ENCODE measurements around the gene COL4A1. TPM values are rescaled to one million over a fixed set of nuclear protein-coding genes. Genes with fewer than 3 reads are reported as not detected.

Gene COL4A1
- total RNA-seq, 1 donor from 2014 or later: 107 TPM

DNA sequence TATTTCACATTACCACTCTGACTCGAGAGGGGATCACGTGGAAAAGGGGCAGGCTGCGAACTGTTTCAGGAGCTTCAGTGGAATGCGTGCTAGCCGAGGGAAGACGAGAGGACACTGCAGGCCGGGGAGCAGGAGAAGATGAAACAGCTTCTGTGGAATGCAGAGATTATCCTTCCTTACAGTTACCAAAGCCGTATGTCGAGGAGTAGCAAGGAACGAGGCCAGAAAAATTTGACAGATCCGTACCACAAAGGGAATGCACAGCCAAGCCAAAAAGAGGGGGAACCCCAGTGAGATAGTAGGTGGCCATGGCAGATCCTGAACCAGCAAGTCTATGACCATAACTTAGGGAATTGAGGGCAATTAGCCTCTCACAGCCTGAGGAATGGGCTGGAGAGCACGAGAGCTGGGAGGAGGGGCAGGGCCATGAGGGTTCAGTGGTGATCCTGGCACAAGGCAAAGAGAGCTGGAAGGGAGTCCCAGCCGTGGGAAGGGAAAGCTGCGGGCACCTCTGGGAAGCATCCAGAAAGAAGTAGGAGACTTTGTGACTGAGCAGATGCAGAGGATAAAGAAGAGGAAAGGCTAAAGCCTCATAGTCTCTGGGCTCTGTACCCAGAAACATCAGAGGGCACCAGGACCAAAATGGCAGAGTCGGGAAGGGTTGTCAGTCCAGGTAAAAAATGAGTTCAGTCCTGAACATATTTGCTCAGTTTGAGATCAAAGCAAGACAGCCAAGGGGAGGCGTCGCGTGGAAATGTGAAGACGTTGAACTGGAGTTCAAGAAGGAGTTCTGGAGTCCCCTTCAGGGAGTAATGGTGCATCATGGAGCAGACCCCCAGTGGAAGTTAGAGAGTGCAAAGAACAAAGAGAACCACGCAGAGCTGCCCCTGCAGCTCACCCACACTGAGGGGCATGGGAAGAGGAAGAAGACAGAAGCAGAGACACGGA, 5.1 kb downstream of the COL4A1 start:
- ATAC-seq (ENCODE audit: poor library complexity) (no peak), DNase-seq (no peak)
- intact Hi-C loops (cut with DNase I): loop anchor here (5.0 kb wide), 1 partner anchor 45 kb away; no protein-coding TSS in a partner anchor

DNA sequence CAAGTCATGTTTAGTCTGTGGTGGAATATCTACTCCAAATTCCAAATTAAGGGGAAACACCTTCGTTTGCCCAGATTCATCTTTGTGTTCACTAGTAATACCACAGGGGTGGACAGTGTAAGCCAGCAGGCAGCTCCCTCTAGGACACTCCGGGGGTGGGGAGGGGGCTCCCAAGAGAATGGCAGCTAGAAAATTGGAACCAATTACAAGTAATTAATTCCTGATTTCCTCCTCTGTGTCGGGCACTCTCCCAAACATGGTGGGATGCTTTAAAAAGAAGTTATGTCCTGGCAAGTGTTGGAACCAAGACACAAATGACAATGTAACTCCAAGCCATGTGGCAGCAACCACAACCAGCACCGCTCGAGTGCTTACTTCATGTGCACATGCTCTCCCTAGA, 5.9 kb downstream of the COL4A1 start:
- ATAC-seq (ENCODE audit: poor library complexity) (no peak), DNase-seq (no peak)
- intact Hi-C loops (cut with DNase I): loop anchor here (5.0 kb wide), 1 partner anchor 44 kb away; no protein-coding TSS in a partner anchor

DNA sequence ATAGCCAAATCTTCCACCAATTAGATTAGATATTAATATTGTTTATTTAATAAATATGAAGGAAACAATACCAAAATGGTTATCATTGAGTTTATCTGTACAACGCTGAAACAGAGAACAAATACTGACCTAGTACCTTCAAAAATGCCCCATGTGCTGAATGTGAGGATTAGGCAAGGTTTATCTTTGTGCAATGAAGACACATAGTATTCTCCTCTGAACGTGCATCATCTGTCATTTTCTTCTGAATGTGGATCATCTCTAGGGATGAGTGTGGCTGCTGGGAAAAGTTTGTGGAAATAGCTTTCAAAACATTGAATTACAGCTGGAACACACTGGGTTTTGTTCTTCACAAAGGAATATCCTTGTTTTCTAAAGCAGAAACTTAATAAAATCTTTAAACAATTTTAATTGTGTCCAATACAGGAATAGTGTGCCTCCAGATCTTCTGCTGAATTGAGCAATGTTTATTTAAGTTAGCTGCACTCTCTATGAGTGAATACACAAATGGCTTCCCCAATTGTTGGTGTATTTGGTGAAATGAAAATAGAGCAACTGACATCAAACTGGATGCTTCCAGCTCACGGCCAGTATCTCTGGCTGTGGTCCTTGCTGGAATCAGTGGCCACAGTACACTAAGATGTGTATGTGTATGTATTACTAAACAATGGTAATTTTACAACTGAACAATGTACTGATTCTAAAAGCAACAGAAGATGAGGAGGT, 6.7 kb downstream of the COL4A1 start:
- intact Hi-C loops (cut with DNase I): loop anchor here (5.0 kb wide), 1 partner anchor 43 kb away; no protein-coding TSS in a partner anchor
- DNase-seq (no peak), ATAC-seq (ENCODE audit: poor library complexity) (no peak)

DNA sequence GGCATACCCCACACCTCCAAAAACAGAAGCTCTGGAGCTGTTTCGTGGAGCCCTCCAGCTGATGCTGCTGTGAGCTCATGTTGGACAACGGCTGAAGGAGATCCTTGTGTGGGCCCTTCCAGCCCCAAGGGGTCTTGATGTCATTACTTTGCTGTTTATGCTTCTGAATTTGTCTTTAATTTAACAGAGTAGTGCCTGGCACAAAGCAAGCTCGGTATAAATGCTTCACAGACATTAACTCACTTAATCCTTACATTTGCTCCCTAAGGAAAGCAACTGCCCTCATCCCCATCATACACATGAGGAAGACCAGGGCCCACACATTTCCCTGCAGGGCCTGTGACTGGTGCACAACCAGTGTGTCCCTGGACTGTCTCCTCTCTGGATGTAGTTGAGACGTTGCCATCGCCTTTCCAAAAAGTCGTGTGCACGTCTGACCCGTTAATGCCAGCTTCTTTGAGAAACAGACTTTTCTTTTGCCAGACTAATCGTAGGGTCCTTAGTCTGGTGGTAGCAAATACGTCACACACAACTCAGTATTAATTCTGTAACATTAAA, 7.6 kb downstream of the COL4A1 start:
- ATAC-seq (ENCODE audit: poor library complexity) (no peak), DNase-seq (no peak)
- intact Hi-C loops (cut with DNase I): no loop called here

DNA sequence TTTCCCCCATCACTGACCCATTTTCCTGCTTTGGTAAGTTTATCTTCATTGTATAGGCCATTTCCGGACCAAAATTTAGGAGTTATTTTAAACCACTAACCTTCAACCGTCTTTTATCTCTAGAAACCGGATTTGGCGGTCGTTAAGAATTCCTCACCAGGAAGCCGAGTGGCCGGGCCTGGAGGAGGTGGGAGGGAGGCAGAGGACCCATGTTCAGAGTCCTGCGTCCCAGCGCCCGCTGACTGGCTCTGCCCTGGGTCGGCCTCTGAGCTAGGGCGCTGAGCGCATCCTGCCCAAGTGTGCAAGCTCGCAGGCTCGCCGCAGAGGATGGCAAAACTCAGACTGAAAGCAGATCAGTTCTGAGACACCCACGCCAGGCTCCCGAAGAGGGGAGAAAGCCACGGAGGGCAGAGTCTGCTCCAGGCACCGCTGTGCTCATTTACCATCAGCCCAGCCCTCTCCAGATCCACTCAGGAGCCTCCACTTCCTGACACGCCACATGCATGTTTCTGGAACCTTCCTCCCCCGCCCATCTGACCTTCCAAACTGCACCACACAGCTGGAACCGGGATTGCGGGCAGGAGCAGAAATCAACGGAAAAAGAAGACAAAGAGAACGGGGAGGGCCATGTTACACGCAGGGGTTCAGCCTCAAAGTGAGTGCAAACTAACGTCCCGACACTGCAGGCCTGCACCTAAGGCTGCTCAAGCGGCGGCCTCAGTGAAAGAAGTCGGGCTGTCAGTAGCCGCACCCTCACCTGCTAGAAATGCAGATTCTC, 8.3 kb downstream of the COL4A1 start:
- intact Hi-C loops (cut with DNase I): no loop called here
- DNase-seq (peak; percentile 69), ATAC-seq (ENCODE audit: poor library complexity) (peak; percentile 35)

DNA sequence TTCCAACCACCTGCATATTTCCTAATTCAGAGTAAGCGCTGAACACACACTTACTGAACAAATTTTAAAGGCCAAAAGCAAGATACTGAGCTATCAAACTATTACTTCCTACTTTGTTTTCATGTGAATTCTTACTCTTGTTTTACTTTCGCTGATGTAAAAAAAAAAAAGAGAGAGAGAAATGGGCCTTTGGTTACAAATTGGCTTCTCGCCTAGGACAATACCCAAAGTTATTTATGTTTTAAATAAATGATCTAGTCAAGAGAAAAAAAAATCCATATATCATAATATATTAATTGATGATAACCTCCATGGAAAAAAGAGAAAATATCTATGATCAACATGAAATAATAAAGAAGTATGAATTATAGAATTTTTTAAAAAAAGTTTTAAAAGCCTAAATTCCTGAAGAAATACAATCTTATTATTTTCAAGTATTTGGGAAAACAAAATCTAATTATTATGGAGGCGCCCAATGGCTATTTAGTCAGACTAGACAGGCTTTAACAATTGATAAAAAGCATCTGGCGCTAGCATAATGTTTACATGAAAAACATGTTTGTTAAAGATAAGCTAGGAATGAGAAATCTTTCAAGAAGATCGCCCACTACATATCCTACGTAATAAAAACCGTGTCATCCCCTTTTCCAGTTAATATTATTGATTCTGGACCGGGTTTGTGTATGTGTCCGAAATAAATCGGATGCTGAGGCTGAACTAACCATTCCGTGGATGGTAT, 9.0 kb downstream of the COL4A1 start:
- ATAC-seq (ENCODE audit: poor library complexity): no peak
- intact Hi-C loops (cut with DNase I): no loop called here
- no peak for DNase-seq

DNA sequence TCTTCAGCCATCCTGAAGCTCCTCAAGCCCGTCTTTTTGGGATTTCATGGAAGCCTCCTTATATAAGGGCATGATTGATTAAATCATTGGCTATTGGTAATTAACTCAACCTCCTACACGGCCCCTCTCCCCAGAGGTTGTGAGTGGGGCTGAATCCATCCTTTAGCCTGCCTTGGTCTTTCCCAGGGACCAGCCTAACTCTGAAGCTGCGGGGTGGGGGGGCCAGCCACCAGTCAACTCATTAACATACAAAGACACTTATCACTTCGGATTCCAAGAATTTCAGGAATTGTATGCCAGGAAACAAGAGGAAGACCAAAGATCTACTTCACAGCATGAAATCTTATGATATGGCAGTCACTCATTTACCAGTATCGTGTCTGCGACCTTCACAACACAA, 9.9 kb downstream of the COL4A1 start:
- intact Hi-C loops (cut with DNase I): no loop called here
- no peak for ATAC-seq (ENCODE audit: poor library complexity)
- no peak for DNase-seq

DNA sequence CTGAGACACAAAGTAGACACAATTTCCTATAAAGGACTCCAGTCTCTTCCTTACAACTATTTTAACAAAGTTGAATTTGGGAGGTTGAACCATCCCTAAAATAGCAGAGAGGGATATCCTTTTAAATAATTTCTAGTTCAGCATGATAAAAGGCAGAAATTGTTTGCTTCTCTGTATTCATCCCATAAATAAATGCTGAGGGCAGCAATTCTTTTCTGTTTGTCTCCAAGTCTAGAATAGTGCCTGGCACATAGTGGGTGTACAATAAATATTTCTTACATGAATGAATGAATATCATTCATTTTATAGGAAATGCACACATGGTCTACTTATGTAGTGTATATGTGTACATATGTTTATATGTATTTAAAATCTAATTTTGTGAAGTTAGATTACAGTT, 12.3 kb downstream of the COL4A1 start:
- intact Hi-C loops (cut with DNase I): no loop called here
- DNase-seq (no peak), ATAC-seq (ENCODE audit: poor library complexity) (no peak)

DNA sequence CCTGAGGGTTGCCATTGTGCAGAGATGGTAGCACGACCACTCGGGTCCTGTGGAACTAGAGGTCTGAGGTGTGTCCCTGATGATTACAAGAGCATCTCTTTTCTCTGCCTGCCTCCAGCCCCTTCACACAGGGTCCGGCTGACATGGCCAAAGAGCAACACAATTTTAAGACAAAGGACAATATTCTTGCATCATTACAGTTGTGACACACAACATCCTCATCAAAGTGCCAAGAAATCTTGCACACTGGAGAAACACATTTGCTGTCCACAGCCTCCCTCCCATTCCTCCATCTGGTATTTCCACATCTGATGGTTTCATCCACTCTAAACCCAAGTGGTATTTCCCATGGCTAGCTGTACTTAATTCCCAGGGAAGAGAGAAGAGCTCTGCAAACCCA, 12.8 kb downstream of the COL4A1 start:
- intact Hi-C loops (cut with DNase I): no loop called here
- ATAC-seq (ENCODE audit: poor library complexity): peak; percentile 71
- no peak for DNase-seq

DNA sequence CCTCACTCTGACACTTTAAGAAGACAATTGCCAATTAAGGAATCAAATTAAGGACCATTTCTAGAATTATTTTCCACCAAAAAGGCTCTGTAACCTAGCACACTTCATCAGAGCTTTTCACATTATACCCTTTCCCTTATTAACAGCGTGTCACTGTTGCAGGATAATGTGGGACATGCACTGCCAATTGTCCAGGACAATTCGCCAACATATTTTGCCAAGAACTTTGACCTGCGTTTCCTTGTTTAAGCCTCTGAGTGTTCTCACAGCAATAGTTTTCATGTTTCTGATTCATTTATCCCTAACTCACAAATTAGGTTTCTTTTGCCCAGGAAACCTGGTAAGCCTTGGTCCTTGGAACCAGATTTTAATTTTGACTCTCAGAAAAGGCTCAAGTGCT, 13.3 kb downstream of the COL4A1 start:
- intact Hi-C loops (cut with DNase I): no loop called here
- DNase-seq (no peak), ATAC-seq (ENCODE audit: poor library complexity) (peak; percentile 65)

DNA sequence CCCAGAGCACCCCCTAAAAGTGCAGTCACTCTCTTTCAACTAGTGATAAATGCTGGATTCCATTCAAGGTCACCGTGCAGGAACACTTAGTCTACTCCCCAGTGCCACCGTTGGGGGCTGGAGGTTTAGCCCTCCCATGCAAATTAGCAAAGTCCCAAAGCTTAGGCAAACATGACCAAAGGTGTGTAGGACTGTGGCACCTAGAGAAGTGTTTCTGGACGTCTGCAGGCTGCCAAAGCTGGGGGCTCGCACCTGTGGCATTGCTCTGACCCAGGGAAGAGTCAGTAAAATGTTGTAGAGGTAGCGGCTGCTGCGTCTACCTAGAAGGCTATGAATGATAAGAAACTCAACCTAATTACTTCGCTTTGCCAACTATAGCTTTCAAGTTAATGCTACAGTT, 13.9 kb downstream of the COL4A1 start:
- ATAC-seq (ENCODE audit: poor library complexity) (peak; percentile 30), DNase-seq (no peak)
- intact Hi-C loops (cut with DNase I): no loop called here

DNA sequence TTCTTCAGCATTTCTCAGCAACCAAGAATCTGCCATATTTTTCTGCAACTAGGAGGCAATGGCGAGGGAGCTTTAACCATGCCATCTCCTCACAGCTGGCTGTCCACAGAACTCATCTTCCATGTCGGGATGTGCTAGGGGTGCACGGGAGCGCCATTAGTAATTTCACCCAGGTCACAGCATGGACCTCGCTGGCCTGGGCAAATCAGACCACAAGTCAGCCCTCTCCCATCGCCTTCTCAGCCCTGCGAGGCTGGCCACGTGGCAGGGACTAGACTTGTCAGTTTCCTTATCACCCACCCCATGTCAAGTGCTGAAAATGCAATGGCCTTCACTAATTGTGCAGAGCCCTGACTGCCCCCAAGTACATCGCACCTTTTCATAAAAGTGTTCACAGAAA, 15.7 kb downstream of the COL4A1 start:
- no peak for ATAC-seq (ENCODE audit: poor library complexity)
- intact Hi-C loops (cut with DNase I): no loop called here
- DNase-seq: no peak

DNA sequence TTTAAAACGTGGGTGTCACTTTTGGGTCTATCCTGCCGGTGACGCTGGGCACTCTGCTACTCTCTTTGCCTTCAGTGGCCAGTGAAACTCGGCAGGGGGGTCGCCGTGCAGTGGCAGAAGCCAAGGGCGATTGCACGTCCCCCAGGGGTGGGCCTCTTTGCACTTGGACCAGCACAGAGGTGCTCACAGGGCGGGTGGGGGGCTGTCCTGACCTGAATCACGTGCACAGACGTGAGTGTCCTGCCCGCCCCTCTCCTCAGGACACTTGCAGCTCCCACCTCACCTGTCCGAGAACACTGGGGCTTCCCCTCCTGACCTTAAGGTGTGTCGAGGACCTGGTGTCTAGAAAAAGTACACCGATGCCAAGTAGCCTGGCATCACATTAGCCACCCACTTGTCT, 16.1 kb downstream of the COL4A1 start:
- DNase-seq: no peak
- no peak for ATAC-seq (ENCODE audit: poor library complexity)
- intact Hi-C loops (cut with DNase I): no loop called here

DNA sequence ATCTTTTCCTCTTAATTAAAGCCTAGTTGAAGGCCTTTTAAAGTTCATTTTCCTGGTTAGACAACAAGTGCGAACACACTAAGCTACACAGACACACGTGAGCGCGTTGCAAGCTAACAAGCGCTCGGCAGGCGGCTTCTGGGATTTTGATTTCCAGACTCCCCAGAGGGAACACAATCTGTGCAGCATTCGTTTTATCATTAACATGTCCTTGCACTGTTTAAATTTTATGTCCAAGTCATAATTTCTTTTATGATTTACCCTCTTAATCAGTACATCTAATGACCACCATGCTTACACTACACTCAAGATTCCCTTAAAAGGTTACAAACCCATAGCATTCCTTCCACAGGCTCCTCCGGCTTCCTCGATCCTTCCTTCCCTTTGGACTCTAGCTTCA, 16.8 kb downstream of the COL4A1 start:
- intact Hi-C loops (cut with DNase I): no loop called here
- ATAC-seq (ENCODE audit: poor library complexity): no peak
- no peak for DNase-seq

DNA sequence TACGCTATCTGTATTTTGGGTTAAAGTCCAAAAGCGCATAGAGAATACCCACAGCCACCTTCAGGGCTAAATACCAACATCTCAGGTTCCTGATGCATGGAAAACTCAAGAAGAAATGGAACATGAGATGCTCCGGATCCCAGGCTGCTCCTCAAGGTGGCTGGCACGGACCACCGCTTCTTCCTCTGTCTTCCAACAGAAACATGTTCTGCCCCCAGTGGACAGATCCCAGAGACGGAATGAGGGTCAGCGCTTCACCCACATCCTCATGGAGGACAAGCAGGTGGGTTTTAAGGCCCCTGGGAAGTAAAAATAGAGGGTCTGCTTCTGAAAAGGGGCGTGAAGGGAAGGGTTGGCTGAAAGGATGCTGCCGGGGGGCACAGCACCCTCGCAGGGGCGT, 17.3 kb downstream of the COL4A1 start:
- ATAC-seq (ENCODE audit: poor library complexity) (no peak), DNase-seq (no peak)
- intact Hi-C loops (cut with DNase I): no loop called here

DNA sequence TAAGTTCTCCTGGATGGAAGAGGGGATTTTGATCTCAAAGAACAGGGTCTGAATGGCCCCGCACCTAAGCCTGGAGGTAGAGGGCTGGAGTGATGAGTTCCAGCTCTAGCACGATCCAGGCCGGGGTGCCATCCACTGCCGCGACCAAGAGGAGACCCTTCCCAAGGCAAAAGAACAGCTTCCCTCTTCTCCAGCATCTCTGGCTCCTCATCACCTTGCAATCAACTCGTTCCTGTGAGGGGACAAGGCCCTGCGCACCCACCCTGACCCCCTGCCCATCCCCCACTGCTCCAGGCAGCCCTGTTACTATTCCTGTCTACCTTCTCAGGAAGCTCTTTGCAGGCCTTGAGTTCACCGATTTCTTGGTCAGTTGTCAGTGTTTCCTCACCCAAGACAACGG, 17.8 kb downstream of the COL4A1 start:
- no peak for DNase-seq
- no peak for ATAC-seq (ENCODE audit: poor library complexity)
- intact Hi-C loops (cut with DNase I): no loop called here

DNA sequence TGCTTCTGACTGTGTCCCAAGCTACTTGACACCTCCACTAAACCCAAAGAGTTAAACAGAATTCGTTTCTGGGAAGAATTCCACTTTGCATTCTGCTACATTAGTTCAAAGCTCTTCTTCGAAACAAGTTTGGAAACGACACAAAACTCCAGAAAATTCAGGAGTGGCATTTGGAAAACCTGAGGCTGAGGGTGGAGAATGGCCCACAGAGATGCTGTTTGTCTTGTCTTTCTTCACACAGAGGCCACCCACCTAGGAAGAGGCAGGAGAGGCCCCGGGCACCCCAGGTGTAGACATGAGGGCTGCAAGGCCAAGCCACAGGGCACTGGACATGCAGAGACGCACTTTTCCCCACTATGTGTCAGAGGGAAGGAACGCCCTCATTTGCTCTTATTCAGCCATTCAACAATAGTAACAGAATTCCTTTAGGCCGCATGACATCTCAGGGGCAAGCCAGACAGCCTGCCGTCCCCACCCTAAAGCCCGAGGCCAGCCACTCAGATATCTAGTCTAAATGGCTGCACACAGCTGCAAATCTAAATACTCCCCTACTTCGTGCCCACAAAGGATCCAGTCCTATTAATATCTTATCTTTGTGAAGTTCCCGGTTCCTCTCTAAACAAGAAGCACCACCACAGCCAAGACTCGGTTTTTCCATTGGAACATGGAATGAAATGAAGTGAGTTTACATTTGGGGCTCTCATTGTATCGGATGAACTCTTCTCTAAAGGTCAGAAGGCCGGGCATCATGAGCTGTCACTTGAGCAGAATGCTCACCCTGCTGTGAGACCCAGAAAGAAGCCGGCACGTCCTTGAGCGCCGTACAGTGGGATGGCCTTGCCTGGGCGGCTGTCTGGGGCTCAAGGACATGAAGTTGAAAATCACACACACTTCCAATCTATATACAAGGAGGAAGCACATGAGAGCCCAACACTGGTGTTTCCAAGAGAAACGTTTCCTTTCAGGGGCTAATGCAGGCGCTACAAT, 19.8 kb downstream of the COL4A1 start:
- DNase-seq (no peak), ATAC-seq (ENCODE audit: poor library complexity) (peak; percentile 66)
- intact Hi-C loops (cut with DNase I): no loop called here

Measured in Right ventricle myocardium superior (tissue), 1 donor.